HL-60 (cell line): ENCODE results near the gene SLC26A2.

Experiments used
- GABPA ChIP-seq: IDR thresholded peaks from 2 replicates; pipeline ENCODE4 v1.6.1; 2012; ENCODE audit warnings: low read depth
- TF ChIP-seq, protein P1 (sequence below): IDR thresholded peaks from one replicate; pipeline ENCODE4 v1.5.1; 2011; ENCODE audit warnings: low read length, control low read depth, inconsistent platforms; ENCODE audit not compliant: insufficient read depth

GRCh38 chr5:150020249-150020648, 59.7 kb downstream of the SLC26A2 start:
- TF ChIP-seq, protein P1, sequence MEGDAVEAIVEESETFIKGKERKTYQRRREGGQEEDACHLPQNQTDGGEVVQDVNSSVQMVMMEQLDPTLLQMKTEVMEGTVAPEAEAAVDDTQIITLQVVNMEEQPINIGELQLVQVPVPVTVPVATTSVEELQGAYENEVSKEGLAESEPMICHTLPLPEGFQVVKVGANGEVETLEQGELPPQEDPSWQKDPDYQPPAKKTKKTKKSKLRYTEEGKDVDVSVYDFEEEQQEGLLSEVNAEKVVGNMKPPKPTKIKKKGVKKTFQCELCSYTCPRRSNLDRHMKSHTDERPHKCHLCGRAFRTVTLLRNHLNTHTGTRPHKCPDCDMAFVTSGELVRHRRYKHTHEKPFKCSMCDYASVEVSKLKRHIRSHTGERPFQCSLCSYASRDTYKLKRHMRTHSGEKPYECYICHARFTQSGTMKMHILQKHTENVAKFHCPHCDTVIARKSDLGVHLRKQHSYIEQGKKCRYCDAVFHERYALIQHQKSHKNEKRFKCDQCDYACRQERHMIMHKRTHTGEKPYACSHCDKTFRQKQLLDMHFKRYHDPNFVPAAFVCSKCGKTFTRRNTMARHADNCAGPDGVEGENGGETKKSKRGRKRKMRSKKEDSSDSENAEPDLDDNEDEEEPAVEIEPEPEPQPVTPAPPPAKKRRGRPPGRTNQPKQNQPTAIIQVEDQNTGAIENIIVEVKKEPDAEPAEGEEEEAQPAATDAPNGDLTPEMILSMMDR = no peak
- TF ChIP-seq GABPA = no peak
